SU-DHL-6 (cell line): ENCODE measurements around the gene BCL2.

Experiments
- H2AFZ ChIP-seq: fragments of 200-600 bp; sonication (generic); 2 replicates; pipeline ENCODE4 v1.6.1; 2014; ENCODE audit warnings: low read depth, mild to moderate bottlenecking, moderate library complexity, mixed read lengths, antibody characterized with exemption, low read length; ENCODE audit not compliant: severe bottlenecking
- H3F3A ChIP-seq: fragments of 200-600 bp; shearing (Covaris generic); 2 replicates; pipeline ENCODE4 v1.6.0; 2016; ENCODE audit warnings: antibody characterized with exemption, mild to moderate bottlenecking; ENCODE audit not compliant: insufficient read depth
- H3K27ac ChIP-seq: fragments of 200-600 bp; sonication (generic); 2 replicates; pipeline ENCODE4 v1.5.1; 2016; ENCODE audit warnings: low read depth, mild to moderate bottlenecking, low read length, moderate library complexity, mixed read lengths
- H3K27me3 ChIP-seq: fragments of 200-600 bp; sonication (generic), shearing (Covaris generic); 2 replicates; pipeline ENCODE4 v1.6.0; 2014; ENCODE audit warnings: mild to moderate bottlenecking, low read length
- H3K36me3 ChIP-seq: fragments of 200-600 bp; sonication (generic); 2 replicates; pipeline ENCODE4 v1.6.1; 2014; ENCODE audit warnings: mild to moderate bottlenecking, low read length, mixed read lengths
- H3K4me2 ChIP-seq: fragments of 300-600, 200-600 bp; shearing (Covaris generic), sonication (generic); 2 replicates; pipeline ENCODE4 v1.6.0; 2014; ENCODE audit warnings: low read length, low read depth, mild to moderate bottlenecking; ENCODE audit not compliant: poor library complexity, severe bottlenecking
- H3K4me3 ChIP-seq: fragments of 200-600 bp; sonication (generic); 2 replicates; pipeline ENCODE4 v1.5.1; 2014; ENCODE audit warnings: antibody characterized with exemption, low read length, mild to moderate bottlenecking, mixed read lengths; ENCODE audit not compliant: insufficient read depth, poor library complexity, severe bottlenecking
- H3K79me2 ChIP-seq: fragments of 200-600 bp; sonication (generic); 2 replicates; pipeline ENCODE4 v1.6.1; 2014; ENCODE audit warnings: mild to moderate bottlenecking, low read length, moderate library complexity; ENCODE audit not compliant: insufficient read depth
- H3K9ac ChIP-seq: fragments of 200-600 bp; sonication (generic); 2 replicates; pipeline ENCODE4 v1.7.0; 2014; ENCODE audit warnings: mild to moderate bottlenecking, low read length
- H3K9me2 ChIP-seq: fragments of 200-600 bp; sonication (generic); replicated peaks from 2 replicates; pipeline ENCODE4 v1.6.1; 2014; ENCODE audit warnings: low read length; ENCODE audit not compliant: insufficient read depth
- H3K9me3 ChIP-seq: fragments of 200-600 bp; sonication (generic); 2 replicates; pipeline ENCODE4 v1.6.1; 2014; ENCODE audit warnings: low read length, mixed read lengths; ENCODE audit not compliant: insufficient read depth
- H4K20me1 ChIP-seq: fragments of 200-600 bp; sonication (generic); 2 replicates; pipeline ENCODE4 v1.6.1; 2014; ENCODE audit warnings: low read depth, mild to moderate bottlenecking, antibody characterized with exemption, low read length, moderate library complexity, mixed read lengths
- EZH2phosphoT487 ChIP-seq: fragments of 200-600 bp; sonication (generic), shearing (Covaris generic); conservative IDR thresholded peaks from 2 replicates; pipeline ENCODE4 v1.6.1; 2018; ENCODE audit warnings: mild to moderate bottlenecking, antibody characterized with exemption, low read length, moderate library complexity, mixed read lengths
- TF ChIP-seq, protein P1 (sequence below): fragments of 200-600 bp; sonication (generic); IDR thresholded peaks from one replicate; pipeline ENCODE4 v1.5.1; 2017; ENCODE audit warnings: antibody characterized with exemption, mild to moderate bottlenecking, low read length, moderate library complexity; ENCODE audit not compliant: insufficient read depth, poor library complexity, severe bottlenecking

BCL2 gene

DNA sequence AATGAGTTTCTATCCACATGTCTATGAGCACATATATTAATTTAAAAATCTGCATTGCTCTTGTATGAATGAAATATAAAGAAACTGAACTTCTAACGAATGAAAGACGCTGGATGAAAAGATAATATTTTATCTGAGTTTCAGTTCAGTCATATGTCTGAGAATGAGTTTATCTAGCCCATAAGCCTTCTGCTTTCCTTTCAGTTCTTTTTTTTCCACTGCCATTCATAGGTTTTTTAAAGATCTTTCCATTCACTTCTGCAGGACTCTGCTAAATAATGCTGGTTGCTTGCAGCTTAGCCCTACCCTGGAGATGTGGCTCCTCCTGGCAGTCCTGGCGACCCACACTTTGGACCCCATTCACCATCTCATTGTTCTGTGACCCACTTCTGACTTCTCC is 109.0 kb downstream of the BCL2 start:
- Histone ChIP-seq H3K79me2 (peaks cover 95% of the 10 kb centered on the region), H3K9ac (no peak overlapping the region), H3K9me2 (no peaks in the 10 kb centered on the region), H4K20me1 (0 out of 2 replicates have a peak, but pooled peaks cover 4% of the 10 kb centered on the region), H3K4me2 (no peak overlapping the region), H3F3A (peaks cover 9% of the 10 kb centered on the region), H2AFZ (no peak overlapping the region), H3K27ac (peak overlapping the region; percentile 16; the same call in 1 of the 2 replicates), H3K4me3 (no peak overlapping the region), H3K27me3 (no peaks in the 10 kb centered on the region), H3K36me3 (peaks cover 6% of the 10 kb centered on the region), H3K9me3 (no peaks in the 10 kb centered on the region)
- TF ChIP-seq EZH2phosphoT487, result no peak
- TF ChIP-seq, protein P1, sequence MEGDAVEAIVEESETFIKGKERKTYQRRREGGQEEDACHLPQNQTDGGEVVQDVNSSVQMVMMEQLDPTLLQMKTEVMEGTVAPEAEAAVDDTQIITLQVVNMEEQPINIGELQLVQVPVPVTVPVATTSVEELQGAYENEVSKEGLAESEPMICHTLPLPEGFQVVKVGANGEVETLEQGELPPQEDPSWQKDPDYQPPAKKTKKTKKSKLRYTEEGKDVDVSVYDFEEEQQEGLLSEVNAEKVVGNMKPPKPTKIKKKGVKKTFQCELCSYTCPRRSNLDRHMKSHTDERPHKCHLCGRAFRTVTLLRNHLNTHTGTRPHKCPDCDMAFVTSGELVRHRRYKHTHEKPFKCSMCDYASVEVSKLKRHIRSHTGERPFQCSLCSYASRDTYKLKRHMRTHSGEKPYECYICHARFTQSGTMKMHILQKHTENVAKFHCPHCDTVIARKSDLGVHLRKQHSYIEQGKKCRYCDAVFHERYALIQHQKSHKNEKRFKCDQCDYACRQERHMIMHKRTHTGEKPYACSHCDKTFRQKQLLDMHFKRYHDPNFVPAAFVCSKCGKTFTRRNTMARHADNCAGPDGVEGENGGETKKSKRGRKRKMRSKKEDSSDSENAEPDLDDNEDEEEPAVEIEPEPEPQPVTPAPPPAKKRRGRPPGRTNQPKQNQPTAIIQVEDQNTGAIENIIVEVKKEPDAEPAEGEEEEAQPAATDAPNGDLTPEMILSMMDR, result no peak

DNA sequence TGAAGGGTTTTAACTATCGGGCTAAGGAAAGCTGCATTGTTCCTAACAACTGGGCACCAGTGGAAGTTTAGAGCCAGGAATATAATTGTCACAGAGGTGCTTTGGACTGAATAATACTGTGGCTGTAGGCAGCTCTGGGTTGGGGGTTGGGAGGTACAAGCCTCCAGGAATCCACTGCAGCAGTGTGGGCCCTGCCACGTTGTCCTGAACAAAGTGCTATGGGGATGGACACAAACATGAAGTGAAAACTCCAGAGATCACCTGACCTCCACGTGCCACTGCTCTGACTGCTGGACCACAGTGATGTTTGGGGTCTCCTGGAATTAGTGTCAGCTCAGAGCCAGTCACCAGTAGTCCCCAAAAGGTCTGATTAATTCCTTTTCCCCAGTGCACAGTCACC is 110.9 kb downstream of the BCL2 start:
- H3K27me3 ChIP-seq, result no peaks in the 10 kb centered on the region
- H3K9ac ChIP-seq, result no peak overlapping the region
- no peak for TF ChIP-seq EZH2phosphoT487
- TF ChIP-seq, protein P1, result no peak
- no peaks in the 10 kb centered on the region; the same call in 1 of the 2 replicates for H4K20me1 ChIP-seq
- H3K9me3 ChIP-seq, result no peaks in the 10 kb centered on the region
- peak overlapping the region; percentile 26 for H3K4me2 ChIP-seq
- H3F3A ChIP-seq, result peaks cover 14% of the 10 kb centered on the region
- H3K79me2 ChIP-seq, result peaks cover 97% of the 10 kb centered on the region
- H2AFZ ChIP-seq, result no peak overlapping the region
- peak overlapping the region; percentile 50 for H3K27ac ChIP-seq
- no peaks in the 10 kb centered on the region for H3K9me2 ChIP-seq
- peaks cover 2% of the 10 kb centered on the region; the same call in 1 of the 2 replicates for H3K36me3 ChIP-seq
- H3K4me3 ChIP-seq, result no peak overlapping the region

DNA sequence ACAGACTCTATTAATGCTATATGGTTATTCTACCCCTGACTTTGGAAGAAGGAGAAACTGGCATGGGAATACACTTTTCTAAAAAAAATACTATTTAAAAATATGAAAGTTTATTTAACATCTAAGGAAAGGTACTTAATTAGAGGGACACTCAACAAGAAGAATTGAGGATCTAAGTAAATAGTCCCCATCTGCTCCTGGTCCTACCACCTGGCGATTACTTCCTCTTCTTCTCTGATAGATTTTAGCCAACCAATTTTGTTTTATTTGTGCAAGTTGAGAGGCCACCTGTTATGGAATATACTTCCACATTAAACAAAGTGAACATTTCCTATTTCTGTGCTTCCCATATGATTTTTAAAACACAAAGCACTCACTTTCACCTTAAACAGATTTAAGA is 111.7 kb downstream of the BCL2 start:
- no peak overlapping the region for H2AFZ ChIP-seq
- H3K9ac ChIP-seq, result no peak overlapping the region
- no peaks in the 10 kb centered on the region for H3K9me2 ChIP-seq
- peak overlapping the region; percentile 26 for H3K4me2 ChIP-seq
- peak overlapping the region; percentile 50 for H3K27ac ChIP-seq
- TF ChIP-seq, protein P1, result no peak
- no peak for TF ChIP-seq EZH2phosphoT487
- H3K36me3 ChIP-seq, result peaks cover 4% of the 10 kb centered on the region; the same call in 1 of the 2 replicates
- no peaks in the 10 kb centered on the region for H3K27me3 ChIP-seq
- H3K4me3 ChIP-seq, result no peak overlapping the region
- no peaks in the 10 kb centered on the region for H3K9me3 ChIP-seq
- no peaks in the 10 kb centered on the region; the same call in 1 of the 2 replicates for H4K20me1 ChIP-seq
- peaks cover 97% of the 10 kb centered on the region for H3K79me2 ChIP-seq
- peaks cover 18% of the 10 kb centered on the region for H3F3A ChIP-seq
